Caco-2 (cell line): ENCODE data around the gene NDRG3. TPM values are rescaled to one million over a fixed set of nuclear protein-coding genes. Genes with fewer than 3 reads are reported as not detected.

Source experiments
- BruUV-seq: library from RNA; stranded (reverse); fragments of 400-500 nt; replicated peaks from 2 replicates; lab custom pipeline; 2021; lab: Mats Ljungman, UMichigan
- CTCF ChIA-PET: fragments of 300-600 bp; sonication (Branson Sonifier 250); formaldehyde crosslinking; loops from one replicate; lab custom pipeline; 2022; ENCODE audit warnings: antibody characterized with exemption; lab: Charles Lee
- POLR2A ChIA-PET: fragments of 300-600 bp; sonication (Branson Sonifier 250); formaldehyde crosslinking; loops from one replicate; lab custom pipeline; 2022; ENCODE audit warnings: antibody characterized with exemption; lab: Charles Lee
- DNase-seq, 2 experiments: peaks; one replicate each; pipeline versions ENCODE4 v3.0.0 to v3.0.0-alpha.2; 2020 to 2022
- H3K27me3 ChIP-seq: replicated peaks from 2 replicates; pipeline ENCODE4 v1.6.0; 2011; ENCODE audit warnings: low read length; ENCODE audit not compliant: control insufficient read depth, insufficient read depth
- H3K36me3 ChIP-seq: 2 replicates; pipeline ENCODE4 v1.5.1; 2011; ENCODE audit warnings: low read length; ENCODE audit not compliant: control insufficient read depth, insufficient read depth
- H3K4me1 ChIP-seq: fragments of 250-450 bp; sonication (Bioruptor Pico); 2 replicates; pipeline ENCODE4 v1.5.1; 2020; ENCODE audit warnings: mild to moderate bottlenecking
- H3K4me3 ChIP-seq: 2 replicates; pipeline ENCODE4 v1.5.1; 2011; ENCODE audit warnings: low read depth, mild to moderate bottlenecking, control low read depth, low read length
- H3K9me3 ChIP-seq: fragments of 250-450 bp; sonication (Bioruptor Pico); 2 replicates; pipeline ENCODE4 v1.5.1; 2020; ENCODE audit warnings: mild to moderate bottlenecking, moderate library complexity
- H3K27ac Mint-ChIP-seq: one replicate; pipeline ENCODE4 v1.8.0; 2022; ENCODE audit warnings: mixed read lengths; ENCODE audit not compliant: unreplicated experiment
- H3K27me3 Mint-ChIP-seq: one replicate; pipeline ENCODE4 v1.8.0; 2022; ENCODE audit warnings: mixed read lengths; ENCODE audit not compliant: insufficient read depth, unreplicated experiment
- H3K36me3 Mint-ChIP-seq: one replicate; pipeline ENCODE4 v1.8.0; 2022; ENCODE audit warnings: mild to moderate bottlenecking, mixed read lengths; ENCODE audit not compliant: insufficient read depth, unreplicated experiment
- H3K4me1 Mint-ChIP-seq: one replicate; pipeline ENCODE4 v1.8.0; 2022; ENCODE audit warnings: low read depth, mixed read lengths; ENCODE audit not compliant: unreplicated experiment
- H3K4me3 Mint-ChIP-seq: one replicate; pipeline ENCODE4 v1.8.0; 2022; ENCODE audit warnings: mild to moderate bottlenecking, moderate library complexity, mixed read lengths; ENCODE audit not compliant: unreplicated experiment
- H3K9me3 Mint-ChIP-seq: one replicate; pipeline ENCODE4 v1.8.0; 2022; ENCODE audit warnings: mixed read lengths; ENCODE audit not compliant: unreplicated experiment
- CTCF ChIP-seq, 2 experiments: fragments of 200-600 bp in 1 of 2; IDR thresholded peaks; 1 replicate in 1 of 2; 2 replicates in 1 of 2; pipeline versions ENCODE4 v1.5.1 to v1.8.0; 2011 to 2022; ENCODE audit warnings: antibody characterized with exemption in 1 of 2, control low read depth in 1 of 2, inconsistent platforms in 1 of 2, low read depth in 1 of 2, low read length in 1 of 2, mild to moderate bottlenecking in 1 of 2, moderate library complexity in 1 of 2; ENCODE audit not compliant: insufficient read depth in 1 of 2, severe bottlenecking in 1 of 2, unreplicated experiment in 1 of 2
- intact Hi-C: fragments of 100-400 bp; cut with micrococcal nuclease; formaldehyde crosslinking; loops from one replicate; pipeline ENCODE4 v1.10.0; 2022; ENCODE audit not compliant: unreplicated experiment
- total RNA-seq: library from RNA; stranded (reverse); gene quantifications from 2 replicates; pipeline ENCODE4 v1.2.3, GENCODE V29; 2022

NDRG3 gene
- total RNA-seq, 1 experiment from 2014 or later = 41.5 TPM

GRCh38 chr20:36631646-36632045 lies 114.2 kb downstream of the NDRG3 start:
- POLR2A ChIA-PET = no interaction called here
- DNase-seq = no peak
- no peak for TF ChIP-seq CTCF (IDR thresholded peaks at IDR 0.05; ENCODE audit: insufficient read depth in 1 of 2, low read depth in 1 of 2, low read length in 1 of 2, severe bottlenecking in 1 of 2, unreplicated experiment in 1 of 2)
- Mint-ChIP-seq H3K4me1 (no peaks in the 10 kb centered on the region), H3K36me3 (no peaks in the 10 kb centered on the region), H3K27ac (no peak overlapping the region), H3K4me3 (no peak overlapping the region), H3K9me3 (no peaks in the 10 kb centered on the region), H3K27me3 (no peaks in the 10 kb centered on the region)
- Histone ChIP-seq H3K27me3 (no peaks in the 10 kb centered on the region), H3K4me3 (no peak overlapping the region), H3K9me3 (no peaks in the 10 kb centered on the region), H3K36me3 (no peaks in the 10 kb centered on the region), H3K4me1 (no peaks in the 10 kb centered on the region)
- no TSS peak for BruUV-seq
- CTCF ChIA-PET = no interaction called here
- intact Hi-C loops = no loop called here

GRCh38 chr20:36629719-36630681 lies 115.9 kb downstream of the NDRG3 start:
- Histone ChIP-seq H3K36me3 (no peaks in the 10 kb centered on the region), H3K9me3 (no peaks in the 10 kb centered on the region), H3K4me1 (no peaks in the 10 kb centered on the region), H3K27me3 (no peaks in the 10 kb centered on the region), H3K4me3 (no peak overlapping the region)
- TF ChIP-seq CTCF (IDR thresholded peaks at IDR 0.05; ENCODE audit: insufficient read depth in 1 of 2, low read depth in 1 of 2, low read length in 1 of 2, severe bottlenecking in 1 of 2, unreplicated experiment in 1 of 2) = no peak
- Mint-ChIP-seq H3K9me3 (no peaks in the 10 kb centered on the region), H3K27ac (no peak overlapping the region), H3K4me1 (no peaks in the 10 kb centered on the region), H3K36me3 (no peaks in the 10 kb centered on the region), H3K4me3 (no peak overlapping the region), H3K27me3 (no peaks in the 10 kb centered on the region)
- DNase-seq = no peak
- intact Hi-C loops = no loop called here
- ChIA-PET CTCF (interaction anchor here (0.6 to 0.8 kb wide), 2 partner anchors 24 to 36 kb away, joined by 3 read pairs; no protein-coding TSS in a partner anchor), POLR2A (no interaction called here)
- BruUV-seq = no TSS peak

- Mint-ChIP-seq H3K27ac (no peak overlapping the region), H3K9me3 (no peaks in the 10 kb centered on the region), H3K4me1 (peaks cover 7% of the 10 kb centered on the region), H3K4me3 (no peak overlapping the region), H3K36me3 (no peaks in the 10 kb centered on the region), H3K27me3 (no peaks in the 10 kb centered on the region)
- intact Hi-C loops = no loop called here
- POLR2A ChIA-PET = no interaction called here
- H3K9me3 ChIP-seq = no peaks in the 10 kb centered on the region
- BruUV-seq = no TSS peak
- no peaks in the 10 kb centered on the region for H3K36me3 ChIP-seq
- no peaks in the 10 kb centered on the region for H3K27me3 ChIP-seq
- DNase-seq = no peak
- CTCF ChIA-PET = no interaction called here
- H3K4me1 ChIP-seq = peaks cover 7% of the 10 kb centered on the region; the same call in 1 of the 2 replicates
- no peak for TF ChIP-seq CTCF (IDR thresholded peaks at IDR 0.05; ENCODE audit: insufficient read depth in 1 of 2, low read depth in 1 of 2, low read length in 1 of 2, severe bottlenecking in 1 of 2, unreplicated experiment in 1 of 2)
- H3K4me3 ChIP-seq = no peak overlapping the region
Measured at GRCh38 chr20:36628076-36628475, 117.8 kb downstream of the NDRG3 start.
